LNCaP clone FGC (cell line): ENCODE measurements around the gene DNAH10.

Source experiments
- DNase-seq: peaks from one replicate; pipeline ENCODE4 v3.0.0-alpha.2; 2011; ENCODE audit warnings: low read depth
- H3K4me3 ChIP-seq: 2 replicates; pipeline ENCODE4 v1.5.1; 2011; ENCODE audit warnings: mild to moderate bottlenecking, low read depth, low read length, control low read depth
- CTCF ChIP-seq: IDR thresholded peaks from 2 replicates; pipeline ENCODE4 v1.5.1; 2012; ENCODE audit warnings: mild to moderate bottlenecking; ENCODE audit not compliant: control insufficient read depth, insufficient read depth; ENCODE audit errors: extremely low read depth

The DNAH10 gene

GRCh38 chr12:123951467-123951866 lies 189.4 kb downstream of the DNAH10 start:
- TF ChIP-seq CTCF, result no peak

GRCh38 chr12:123952037-123952436 lies 189.9 kb downstream of the DNAH10 start:
- TF ChIP-seq CTCF, result no peak
- peak; percentile 33 for DNase-seq
- H3K4me3 ChIP-seq, result no peak overlapping the region

More at GRCh38 chr12:123951467-123951866, 189.4 kb downstream of the DNAH10 start:
- DNase-seq, result no peak
- no peak overlapping the region for H3K4me3 ChIP-seq

GRCh38 chr12:123954647-123955350 lies 192.7 kb downstream of the DNAH10 start:
- TF ChIP-seq CTCF, result no peak
- no peak overlapping the region for H3K4me3 ChIP-seq
- DNase-seq, result peak; percentile 6

- H3K4me3 ChIP-seq, result no peak overlapping the region
- no peak for DNase-seq
- TF ChIP-seq CTCF, result no peak
Observed at GRCh38 chr12:123956249-123956648, 194.1 kb downstream of the DNAH10 start.

GRCh38 chr12:123957196-123957595 lies 195.1 kb downstream of the DNAH10 start:
- H3K4me3 ChIP-seq, result no peak overlapping the region
- DNase-seq, result no peak
- TF ChIP-seq CTCF, result no peak

- no peak overlapping the region for H3K4me3 ChIP-seq
- no peak for DNase-seq
- TF ChIP-seq CTCF, result no peak
Observed at GRCh38 chr12:123958462-123958861, 196.4 kb downstream of the DNAH10 start.

- TF ChIP-seq CTCF, result no peak
- DNase-seq, result no peak
- H3K4me3 ChIP-seq, result no peak overlapping the region
Observed at GRCh38 chr12:123958876-123959275, 196.8 kb downstream of the DNAH10 start.
